ENCODE results near the gene ZSCAN18.
"Not testable (repeated sequence)": the region's sequence is repeated elsewhere in the genome, so short reads cannot be mapped to it uniquely, and the experiment has no call there.

ZSCAN18 gene

GRCh38 chr19:58097781-58098681 is at the start of gene ZSCAN18:
Gene ZSCAN18 (minus strand): TSS chr19:58098231. CDS start chr19:58090267, 7,964 bp downstream.
- peak; percentile 90 for DNase-seq

- not testable (repeated sequence) for DNase-seq
Measured at GRCh38 chr19:58147475-58147874, 49.4 kb upstream of the ZSCAN18 start.

GRCh38 chr19:58145849-58146248 is 47.8 kb upstream of the ZSCAN18 start:
- no peak for DNase-seq

GRCh38 chr19:58134244-58134643 is 36.2 kb upstream of the ZSCAN18 start:
- no peak for DNase-seq

GRCh38 chr19:58129284-58129683 is 31.3 kb upstream of the ZSCAN18 start:
- DNase-seq = no peak

- DNase-seq = no peak
Measured at GRCh38 chr19:58128041-58128685, 30.1 kb upstream of the ZSCAN18 start.

- DNase-seq = no peak
Measured at GRCh38 chr19:58123354-58123753, 25.3 kb upstream of the ZSCAN18 start.

- DNase-seq = no peak
Measured at GRCh38 chr19:58118979-58119733, 21.1 kb upstream of the ZSCAN18 start.

GRCh38 chr19:58117841-58118575 is 20.0 kb upstream of the ZSCAN18 start:
- no peak for DNase-seq

- no peak for DNase-seq
Measured at GRCh38 chr19:58108546-58108817, 10.5 kb upstream of the ZSCAN18 start.

GRCh38 chr19:58107778-58108545 is 9.9 kb upstream of the ZSCAN18 start:
- DNase-seq = no peak

GRCh38 chr19:58098682-58098998 is 609 bp upstream of the ZSCAN18 start:
- DNase-seq = no peak

- no peak for DNase-seq
Measured at GRCh38 chr19:58097349-58097748, 682 bp downstream of the ZSCAN18 start.

- no peak for DNase-seq
Measured at GRCh38 chr19:58096884-58097283, 1.1 kb downstream of the ZSCAN18 start.

- DNase-seq = no peak
Measured at GRCh38 chr19:58095328-58095727, 2.7 kb downstream of the ZSCAN18 start.

- no peak for DNase-seq
Measured at GRCh38 chr19:58093071-58093470, 5.0 kb downstream of the ZSCAN18 start.

- DNase-seq = no peak
Measured at GRCh38 chr19:58091251-58091995, 6.6 kb downstream of the ZSCAN18 start.

GRCh38 chr19:58089846-58090245 is 8.2 kb downstream of the ZSCAN18 start:
- DNase-seq = no peak

- DNase-seq = no peak
Measured at GRCh38 chr19:58088521-58089052, 9.4 kb downstream of the ZSCAN18 start.

- DNase-seq = no peak
Measured at GRCh38 chr19:58086825-58087710, 11.0 kb downstream of the ZSCAN18 start.

Measured in activated effector memory CD4-positive, alpha-beta T cell treated with Interleukin-2 at 50 U/mL for 16 hours (primary cell).